Lower leg skin (tissue), 4 donors: ENCODE data around the gene TCAIM. TPM values are rescaled to one million over a fixed set of nuclear protein-coding genes. Genes with fewer than 3 reads are reported as not detected.
A peak's percentile ranks its signal among the peaks of the same experiment; 100 is the strongest.

Source experiments
- DNase-seq, 2 donors: peaks; one replicate each; pipeline ENCODE4 v3.0.0-alpha.2; 2019; ENCODE audit warnings: low spot score in 2 of 2
- H3K4me3 ChIP-seq: fragments of 200-600 bp; sonication (generic); 2 replicates; pipeline ENCODE4 v1.5.1; 2017; ENCODE audit warnings: mild to moderate bottlenecking, low read depth; ENCODE audit not compliant: poor library complexity, severe bottlenecking
- POLR2A ChIP-seq, 2 donors: fragments of 450-650 bp; IDR thresholded peaks; one replicate each; pipeline ENCODE4 v1.6.1; 2016 to 2017; ENCODE audit warnings: antibody characterized with exemption in 2 of 2, mild to moderate bottlenecking in 1 of 2, moderate library complexity in 1 of 2
- WGBS, 2 donors: methylation state at CpG; one replicate each; pipeline ENCODE4 v1.1.5; 2018; 5-methylcytosine and 5-hydroxymethylcytosine counted together
- intact Hi-C: fragments of 100-400 bp; cut with DNase I; formaldehyde crosslinking; loops from one replicate; pipeline ENCODE4 v1.15.0; 2023; ENCODE audit warnings: low total_unique reads
- total RNA-seq, 4 donors: library from RNA; depleted of rRNA; stranded (reverse); fragments of >200 nt; gene quantifications; one replicate each; pipeline ENCODE4 v1.1.0, GENCODE V29; 2016
- TF ChIP-seq, protein P1 (sequence below), 3 donors: fragments of 450-650 bp; IDR thresholded peaks; one replicate each; pipeline ENCODE4 v1.5.1; 2016; ENCODE audit warnings: antibody characterized with exemption in 3 of 3, mild to moderate bottlenecking in 3 of 3, moderate library complexity in 2 of 3

TCAIM gene
- total RNA-seq, 4 donors from 2014 or later: 16.6 to 20.0 (median 18.5) TPM

DNA sequence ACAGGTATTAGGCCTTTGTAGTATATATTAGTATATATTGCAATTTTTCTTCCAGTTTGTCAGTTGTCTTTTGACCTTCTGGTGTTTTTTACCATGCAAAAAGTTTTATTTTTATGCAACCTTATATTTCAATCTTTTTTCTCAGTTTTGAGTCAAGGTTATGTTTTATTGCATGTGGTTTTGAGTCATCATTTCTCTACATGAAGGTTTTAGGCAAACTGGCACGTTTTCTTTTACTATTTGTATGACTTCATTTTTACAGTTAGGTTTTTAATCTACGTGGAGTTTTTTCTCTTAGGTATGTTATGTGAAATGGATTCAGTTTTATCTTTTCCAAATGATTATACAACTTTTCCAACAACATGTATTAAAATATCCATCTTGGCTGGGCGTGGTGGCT lies 36.8 kb upstream of the TCAIM start:
- TF ChIP-seq POLR2A (IDR thresholded peaks at IDR 0.05): no peak
- TF ChIP-seq, protein P1, sequence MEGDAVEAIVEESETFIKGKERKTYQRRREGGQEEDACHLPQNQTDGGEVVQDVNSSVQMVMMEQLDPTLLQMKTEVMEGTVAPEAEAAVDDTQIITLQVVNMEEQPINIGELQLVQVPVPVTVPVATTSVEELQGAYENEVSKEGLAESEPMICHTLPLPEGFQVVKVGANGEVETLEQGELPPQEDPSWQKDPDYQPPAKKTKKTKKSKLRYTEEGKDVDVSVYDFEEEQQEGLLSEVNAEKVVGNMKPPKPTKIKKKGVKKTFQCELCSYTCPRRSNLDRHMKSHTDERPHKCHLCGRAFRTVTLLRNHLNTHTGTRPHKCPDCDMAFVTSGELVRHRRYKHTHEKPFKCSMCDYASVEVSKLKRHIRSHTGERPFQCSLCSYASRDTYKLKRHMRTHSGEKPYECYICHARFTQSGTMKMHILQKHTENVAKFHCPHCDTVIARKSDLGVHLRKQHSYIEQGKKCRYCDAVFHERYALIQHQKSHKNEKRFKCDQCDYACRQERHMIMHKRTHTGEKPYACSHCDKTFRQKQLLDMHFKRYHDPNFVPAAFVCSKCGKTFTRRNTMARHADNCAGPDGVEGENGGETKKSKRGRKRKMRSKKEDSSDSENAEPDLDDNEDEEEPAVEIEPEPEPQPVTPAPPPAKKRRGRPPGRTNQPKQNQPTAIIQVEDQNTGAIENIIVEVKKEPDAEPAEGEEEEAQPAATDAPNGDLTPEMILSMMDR (IDR thresholded peaks at IDR 0.05): no peak
- DNase-seq: no peak
- intact Hi-C loops: no loop called here
- H3K4me3 ChIP-seq: no peak overlapping the region
- 82 to 86% methylated on average over 3 of the region's 3 CpGs for WGBS, 2 donors

DNA sequence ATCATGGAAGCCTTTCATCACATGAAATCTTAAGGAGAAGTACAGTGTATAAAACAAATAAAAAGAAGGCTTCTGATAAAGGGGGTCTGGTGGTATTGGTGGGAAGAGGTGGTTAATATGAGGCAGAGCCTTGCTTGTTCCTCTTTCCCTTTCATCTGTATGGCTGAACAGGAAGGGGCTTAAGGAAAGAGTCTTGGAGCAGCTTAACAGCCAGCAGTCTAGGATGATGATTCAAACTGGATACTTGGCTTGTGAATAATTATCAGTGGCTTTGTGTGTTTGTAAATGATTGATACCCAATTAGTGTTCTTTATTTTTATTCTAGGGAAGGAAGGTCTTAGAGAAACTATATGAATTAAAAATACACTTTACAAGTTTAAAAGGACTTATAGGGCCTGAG lies 29.1 kb upstream of the TCAIM start:
- TF ChIP-seq, protein P1 (IDR thresholded peaks at IDR 0.05): no peak
- no peak for TF ChIP-seq POLR2A (IDR thresholded peaks at IDR 0.05)
- intact Hi-C loops: no loop called here
- no peak for DNase-seq
- no peak overlapping the region for H3K4me3 ChIP-seq

DNA sequence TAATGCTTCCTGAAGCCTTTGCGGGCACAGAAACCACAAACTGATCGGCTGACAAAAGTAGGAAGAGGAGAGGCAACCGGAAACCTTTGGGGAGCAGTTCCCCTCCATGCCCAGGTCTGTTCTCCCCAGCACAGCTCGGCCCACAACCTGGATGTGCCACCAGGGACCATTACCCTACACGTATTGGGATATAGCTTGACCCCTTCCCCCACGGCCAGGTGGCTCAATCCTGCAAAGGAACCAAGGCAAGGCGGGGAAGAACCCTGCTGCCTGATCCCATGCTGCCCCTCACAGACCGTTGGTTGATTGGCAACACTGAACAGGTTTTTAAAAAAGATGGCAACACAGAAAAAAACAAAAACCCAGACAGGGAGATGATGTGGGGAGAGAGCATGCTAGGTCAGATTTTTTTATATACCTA lies 19.7 kb upstream of the TCAIM start:
- WGBS, 2 donors: 60% methylated on average over 8 of the region's 8 CpGs
- TF ChIP-seq, protein P1 (IDR thresholded peaks at IDR 0.05): no peak
- no peak for TF ChIP-seq POLR2A (IDR thresholded peaks at IDR 0.05)
- intact Hi-C loops: no loop called here
- DNase-seq: no peak
- no peak overlapping the region for H3K4me3 ChIP-seq

DNA sequence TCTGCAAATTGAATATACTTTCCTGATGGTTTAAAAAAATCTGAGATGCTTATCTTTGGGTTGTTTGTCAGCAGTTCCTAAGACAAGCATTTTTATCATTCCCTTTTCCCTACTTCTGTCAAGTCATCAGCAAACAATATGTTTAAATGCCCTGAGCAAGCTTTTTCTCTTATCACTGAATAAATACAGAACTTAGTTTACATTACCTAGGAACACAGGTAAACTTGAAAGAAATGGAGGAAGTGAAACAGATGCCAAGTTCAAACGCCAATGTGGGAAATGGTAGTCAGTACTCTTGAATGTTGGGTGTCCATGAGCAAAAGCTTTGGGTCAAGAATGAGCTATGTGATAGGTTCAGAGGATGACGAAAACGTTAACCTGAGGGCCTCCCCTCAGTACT lies 17.2 kb upstream of the TCAIM start:
- no peak for DNase-seq
- intact Hi-C loops: no loop called here
- H3K4me3 ChIP-seq: no peak overlapping the region
- 57 to 60% methylated on average over 3 of the region's 3 CpGs for WGBS, 2 donors
- TF ChIP-seq, protein P1 (IDR thresholded peaks at IDR 0.05): no peak
- no peak for TF ChIP-seq POLR2A (IDR thresholded peaks at IDR 0.05)

DNA sequence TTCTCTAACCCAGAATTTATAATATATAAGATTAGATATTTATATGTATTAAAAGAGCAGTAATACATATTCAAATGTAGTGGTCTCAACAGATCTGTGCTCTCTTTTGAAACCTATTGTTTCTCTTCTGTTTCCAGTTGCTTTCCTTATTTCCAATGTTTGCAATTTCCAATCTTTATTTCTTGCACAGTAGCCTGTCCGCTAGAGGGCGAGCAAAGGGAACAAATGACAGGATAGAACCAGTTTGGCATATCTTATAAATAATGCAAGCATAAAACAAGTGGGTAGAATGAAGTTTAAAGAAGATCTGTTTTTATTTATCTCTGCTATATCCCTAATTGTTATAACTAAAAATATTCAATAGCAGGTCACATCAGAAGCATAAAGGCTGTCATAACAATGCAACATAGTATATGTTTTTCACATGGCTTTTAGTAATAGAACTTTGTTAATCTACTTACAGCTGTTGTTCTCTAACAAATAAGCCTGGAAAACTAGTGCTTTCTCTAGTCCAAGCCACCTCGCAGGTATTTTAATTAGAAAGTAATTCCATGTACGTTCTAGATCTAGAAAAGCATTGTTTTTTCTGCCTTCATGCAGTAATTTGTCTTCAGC lies 15.1 kb upstream of the TCAIM start:
- DNase-seq: peak; percentile 55 to 90
- no peak for TF ChIP-seq POLR2A (IDR thresholded peaks at IDR 0.05)
- TF ChIP-seq, protein P1 (IDR thresholded peaks at IDR 0.05): peak in 1 of 3 donors; percentile 14
- intact Hi-C loops: no loop called here
- no peak overlapping the region for H3K4me3 ChIP-seq
- WGBS, 2 donors: 2 to 5% methylated on average over 4 of the region's 4 CpGs

DNA sequence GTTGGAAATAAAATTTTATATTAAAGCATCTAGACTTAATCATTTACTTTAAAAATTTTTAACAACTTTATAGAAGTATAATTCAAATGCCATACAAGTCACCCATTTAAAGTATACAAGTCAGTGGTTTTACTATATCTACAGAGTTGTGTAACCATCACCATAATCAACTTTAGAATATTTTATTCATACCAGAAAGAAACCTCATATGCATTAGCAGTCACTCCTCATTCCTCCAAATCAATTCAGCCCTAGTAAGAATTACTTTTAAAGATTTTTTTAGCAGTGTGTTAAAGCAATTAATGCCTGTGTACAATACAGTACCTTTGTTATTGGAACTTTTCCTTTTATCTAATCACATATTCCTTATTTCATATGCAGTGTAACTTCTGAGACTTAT lies 14.0 kb upstream of the TCAIM start:
- intact Hi-C loops: no loop called here
- no peak for TF ChIP-seq POLR2A (IDR thresholded peaks at IDR 0.05)
- TF ChIP-seq, protein P1 (IDR thresholded peaks at IDR 0.05): no peak

More for the DNA sequence above, 14.0 kb upstream of the TCAIM start:
- H3K4me3 ChIP-seq: no peak overlapping the region
- DNase-seq: no peak
